GM12878 (cell line): ENCODE measurements around the gene STXBP5. TPM values are rescaled to one million over a fixed set of nuclear protein-coding genes. Genes with fewer than 3 reads are reported as not detected.

Source experiments
- ATAC-seq: fragments of 200-7000 bp; cut with Tn5 transposase; 3 replicates; pipeline ENCODE4 v1.9.1; 2020; ENCODE audit warnings: mild to moderate bottlenecking, moderate library complexity
- BruUV-seq: library from RNA; stranded (reverse); fragments of 400-500 nt; replicated peaks from 2 replicates; lab custom pipeline; 2021; lab: Mats Ljungman, UMichigan
- CTCF ChIA-PET: fragments of 300-600 bp; sonication (Branson Sonifier 250); formaldehyde crosslinking; extraction: SDS; loops from one replicate; lab custom pipeline; 2021; ENCODE audit warnings: inconsistent platforms; lab: Yijun Ruan, JAX
- POLR2A ChIA-PET: fragments of 350-600 bp; formaldehyde crosslinking; extraction: SDS; loops from one replicate; lab custom pipeline; 2021; ENCODE audit warnings: inconsistent platforms; lab: Charles Lee
- RAD21 ChIA-PET: fragments of 300-600 bp; sonication (Branson Sonifier 250); formaldehyde crosslinking; loops from one replicate; lab custom pipeline; 2023; ENCODE audit warnings: antibody characterized with exemption; ENCODE audit not compliant: unreplicated experiment; lab: Charles Lee
- SMC1A ChIA-PET: fragments of 300-600 bp; sonication (Branson Sonifier 250); formaldehyde crosslinking; loops from one replicate; lab custom pipeline; 2023; ENCODE audit not compliant: unreplicated experiment, uncharacterized antibody; lab: Charles Lee
- DNase-seq: peaks from one replicate; pipeline ENCODE4 v3.0.0-alpha.2; 2011; ENCODE audit warnings: low read depth, low spot score
- FAIRE-seq: peaks from 3 replicates; lab custom pipeline; 2011; peaks lifted over from hg19 to GRCh38; lab: Jason Lieb, UNC
- H2AFZ ChIP-seq: 2 replicates; pipeline ENCODE4 v1.6.0; 2011; ENCODE audit warnings: low read depth, low read length, control low read depth; ENCODE audit not compliant: control insufficient read depth
- H3K27ac ChIP-seq: 2 replicates; pipeline ENCODE4 v1.5.1; 2011; ENCODE audit warnings: control low read depth; ENCODE audit not compliant: control insufficient read depth, insufficient read depth
- H3K27me3 ChIP-seq, 2 experiments: replicated peaks in 1 of 2; 2 replicates each; pipeline versions ENCODE4 v1.6.0 to v1.6.1; 2011; ENCODE audit warnings: low read length in 1 of 2; ENCODE audit not compliant: control insufficient read depth in 2 of 2, insufficient read depth in 2 of 2
- H3K36me3 ChIP-seq, 2 experiments: 2 replicates each; pipeline ENCODE4 v1.5.1; 2011; ENCODE audit warnings: low read length in 1 of 2; ENCODE audit not compliant: control insufficient read depth in 2 of 2, insufficient read depth in 2 of 2
- H3K4me1 ChIP-seq: 2 replicates; pipeline ENCODE4 v1.6.1; 2011; ENCODE audit warnings: mild to moderate bottlenecking, low read length, moderate library complexity, mixed read lengths; ENCODE audit not compliant: control insufficient read depth, insufficient read depth
- H3K4me2 ChIP-seq: 2 replicates; pipeline ENCODE4 v1.6.0; 2011; ENCODE audit warnings: control low read depth; ENCODE audit not compliant: control insufficient read depth, insufficient read depth
- H3K4me3 ChIP-seq: fragments of 200-600 bp; sonication (generic); 2 replicates; pipeline ENCODE4 v1.5.1; 2016
- H3K79me2 ChIP-seq: 2 replicates; pipeline ENCODE4 v1.6.0; 2011; ENCODE audit warnings: low read length; ENCODE audit not compliant: control insufficient read depth, insufficient read depth
- H3K9ac ChIP-seq: 2 replicates; pipeline ENCODE4 v1.8.0; 2011; ENCODE audit warnings: low read length, control low read depth, mixed read lengths; ENCODE audit not compliant: control insufficient read depth, insufficient read depth
- H3K9me3 ChIP-seq: replicated peaks from 3 replicates; pipeline ENCODE4 v1.5.1; 2011; ENCODE audit warnings: mild to moderate bottlenecking, low read length; ENCODE audit not compliant: control insufficient read depth, insufficient read depth
- H4K20me1 ChIP-seq: 2 replicates; pipeline ENCODE4 v1.6.0; 2011; ENCODE audit not compliant: control insufficient read depth, insufficient read depth
- CBX3 ChIP-seq: fragments of 200-600 bp; sonication (generic); IDR thresholded peaks from 2 replicates; pipeline ENCODE4 v1.6.1; 2016; ENCODE audit warnings: low read depth, borderline replicate concordance
- E2F8 ChIP-seq: fragments of 450-650 bp; IDR thresholded peaks from 2 replicates; pipeline ENCODE4 v1.6.1; 2018; ENCODE audit warnings: mild to moderate bottlenecking, low read depth, moderate library complexity; ENCODE audit not compliant: partially characterized antibody
- JUND ChIP-seq: IDR thresholded peaks from 2 replicates; pipeline ENCODE4 v1.6.1; 2012; ENCODE audit warnings: low read depth, mild to moderate bottlenecking, low read length, improper control_type of control experiment, moderate library complexity
- KLF5 ChIP-seq: fragments of 450-650 bp; IDR thresholded peaks from 2 replicates; pipeline ENCODE4 v1.6.1; 2014; ENCODE audit warnings: mild to moderate bottlenecking; ENCODE audit not compliant: partially characterized antibody
- MYB ChIP-seq: fragments of 150-350 bp; IDR thresholded peaks from 2 replicates; pipeline ENCODE4 v1.6.1; 2014; ENCODE audit warnings: mild to moderate bottlenecking, low read depth, low read length, borderline replicate concordance
- NKRF ChIP-seq: fragments of 450-650 bp; conservative IDR thresholded peaks from 2 replicates; pipeline ENCODE4 v1.6.1; 2017; ENCODE audit warnings: mild to moderate bottlenecking, moderate library complexity
- POLR2AphosphoS2 ChIP-seq: IDR thresholded peaks from 2 replicates; pipeline ENCODE4 v1.6.1; 2011; ENCODE audit warnings: low read depth, mild to moderate bottlenecking, low read length, improper control_type of control experiment, moderate library complexity
- RUNX3 ChIP-seq: IDR thresholded peaks from 2 replicates; pipeline ENCODE4 v1.6.1; 2012; ENCODE audit warnings: low read length, inconsistent platforms
- TARDBP ChIP-seq: IDR thresholded peaks from 2 replicates; pipeline ENCODE4 v1.6.1; 2016; ENCODE audit warnings: borderline replicate concordance
- WGBS: methylation state at CpG from one replicate; pipeline ENCODE4 v1.1.6; 2016; ENCODE audit warnings: low lambda C conversion rate; ENCODE audit not compliant: insufficient replicate concordance, insufficient coverage; ENCODE audit errors: missing lambda C conversion rate; 5-methylcytosine and 5-hydroxymethylcytosine counted together
- in situ Hi-C: fragments of 300-500 bp; cut with MboI; formaldehyde crosslinking; loops from 9 replicates; pipeline ENCODE4 v1.14.3; 2018; ENCODE audit warnings: mixed read lengths
- intact Hi-C: fragments of 100-400 bp; cut with micrococcal nuclease; formaldehyde crosslinking; loops from one replicate; pipeline ENCODE4 v1.14.2; 2022; ENCODE audit not compliant: unreplicated experiment
- polyA plus RNA-seq, 11 experiments: library from polyadenylated mRNA; depleted of rRNA in 4 of 11; unstranded in 6 of 11; stranded (reverse) in 5 of 11; fragments of >200 nt; fragmentation: Nextera tagmentation in 4 of 11; fragmentation: Illumina TruSeq in 1 of 11; extraction: Ambion mirVana in 4 of 11; extraction: Trizol in 1 of 11; gene quantifications; 1 replicate in 1 of 11; 2 replicates in 10 of 11; pipeline versions ENCODE4 v1.2.1 to v1.2.3, GENCODE V29; 2011 to 2016; ENCODE audit warnings: inconsistent platforms in 2 of 11, missing spikeins in 2 of 11, low read depth in 1 of 11
- total RNA-seq, 4 experiments: library from RNA; depleted of rRNA in 3 of 4; stranded (reverse); fragments of >200 nt in 3 of 4; fragmentation: Illumina TruSeq in 1 of 4; extraction: Trizol in 1 of 4; gene quantifications; 2 replicates each; pipeline versions ENCODE4 v1.2.1 to v1.2.3, GENCODE V29; 2013 to 2021
- TF ChIP-seq, protein P1 (sequence below): fragments of 450-650 bp; formaldehyde crosslinking; IDR thresholded peaks from 2 replicates; pipeline ENCODE4 v1.4.0; 2022; ENCODE audit warnings: mild to moderate bottlenecking, moderate library complexity
- TF ChIP-seq, protein P2 (sequence below): IDR thresholded peaks from 2 replicates; pipeline ENCODE4 v1.6.1; 2011; ENCODE audit warnings: borderline replicate concordance, low read depth, mild to moderate bottlenecking, moderate library complexity, mixed read lengths, low read length; ENCODE audit not compliant: insufficient read depth; ENCODE audit errors: extremely low read length
- TF ChIP-seq, protein P3 (sequence below): fragments of 450-650 bp; IDR thresholded peaks from 2 replicates; pipeline ENCODE4 v1.6.1; 2018; ENCODE audit warnings: borderline replicate concordance, mild to moderate bottlenecking; ENCODE audit not compliant: partially characterized antibody

Gene STXBP5
- total and polyA plus RNA-seq, 10 of the 15 experiments (the other 5 are each of a cell fraction or from before 2014, with no cell fraction given): 1.4 to 13.2 (median 8.4) TPM

DNA sequence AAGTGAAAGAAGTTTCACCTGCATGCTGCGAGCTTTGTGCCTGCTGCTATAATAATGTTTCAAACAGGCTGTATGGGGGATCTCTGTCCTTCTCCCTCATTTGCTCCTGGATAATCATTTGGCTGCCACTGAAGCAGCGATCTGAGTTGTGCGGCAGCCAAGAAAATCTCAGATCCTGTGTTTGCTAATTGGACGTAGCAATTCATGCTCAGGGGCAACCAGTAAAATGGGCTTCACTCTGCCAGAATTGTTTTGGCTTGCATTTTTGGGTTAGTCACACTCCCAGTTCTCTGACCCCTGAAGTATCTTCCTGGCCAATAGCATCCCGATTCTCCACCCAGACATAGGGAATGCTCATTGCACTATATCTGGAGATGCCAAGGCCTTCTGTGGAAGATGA is 13.7 kb upstream of the STXBP5 start:
- Histone ChIP-seq H3K9ac (no peak overlapping the region), H3K79me2 (no peaks in the 10 kb centered on the region), H3K9me3 (no peaks in the 10 kb centered on the region), H3K36me3 (no peaks in the 10 kb centered on the region), H4K20me1 (no peaks in the 10 kb centered on the region), H3K27me3 (no peaks in the 10 kb centered on the region), H3K4me1 (no peaks in the 10 kb centered on the region), H3K4me2 (peak overlapping the region; percentile 12; the same call in 1 of the 2 replicates), H3K4me3 (no peak overlapping the region), H3K27ac (no peak overlapping the region), H2AFZ (no peak overlapping the region)
- no TSS peak for BruUV-seq
- in situ Hi-C loops: no loop called here
- CTCF ChIA-PET: interaction anchor here (0.8 kb wide), 1 partner anchor 284 kb away, joined by 4 read pairs; no protein-coding TSS in a partner anchor
- RAD21 ChIA-PET: no interaction called here
- ATAC-seq: no peak
- SMC1A ChIA-PET: interaction anchor here (0.7 kb wide), 1 partner anchor 10 kb away, joined by 3 read pairs; no protein-coding TSS in a partner anchor
- no peak for FAIRE-seq
- POLR2A ChIA-PET: no interaction called here
- no peak for DNase-seq
- 69% methylated on average over 5 of the region's 5 CpGs for WGBS
- intact Hi-C loops: no loop called here
- no peak for TF ChIP-seq TARDBP
- no peak for TF ChIP-seq NKRF
- TF ChIP-seq POLR2AphosphoS2: no peak
- TF ChIP-seq E2F8: no peak
- no peak for TF ChIP-seq KLF5
- no peak for TF ChIP-seq MYB
- TF ChIP-seq, protein P1, sequence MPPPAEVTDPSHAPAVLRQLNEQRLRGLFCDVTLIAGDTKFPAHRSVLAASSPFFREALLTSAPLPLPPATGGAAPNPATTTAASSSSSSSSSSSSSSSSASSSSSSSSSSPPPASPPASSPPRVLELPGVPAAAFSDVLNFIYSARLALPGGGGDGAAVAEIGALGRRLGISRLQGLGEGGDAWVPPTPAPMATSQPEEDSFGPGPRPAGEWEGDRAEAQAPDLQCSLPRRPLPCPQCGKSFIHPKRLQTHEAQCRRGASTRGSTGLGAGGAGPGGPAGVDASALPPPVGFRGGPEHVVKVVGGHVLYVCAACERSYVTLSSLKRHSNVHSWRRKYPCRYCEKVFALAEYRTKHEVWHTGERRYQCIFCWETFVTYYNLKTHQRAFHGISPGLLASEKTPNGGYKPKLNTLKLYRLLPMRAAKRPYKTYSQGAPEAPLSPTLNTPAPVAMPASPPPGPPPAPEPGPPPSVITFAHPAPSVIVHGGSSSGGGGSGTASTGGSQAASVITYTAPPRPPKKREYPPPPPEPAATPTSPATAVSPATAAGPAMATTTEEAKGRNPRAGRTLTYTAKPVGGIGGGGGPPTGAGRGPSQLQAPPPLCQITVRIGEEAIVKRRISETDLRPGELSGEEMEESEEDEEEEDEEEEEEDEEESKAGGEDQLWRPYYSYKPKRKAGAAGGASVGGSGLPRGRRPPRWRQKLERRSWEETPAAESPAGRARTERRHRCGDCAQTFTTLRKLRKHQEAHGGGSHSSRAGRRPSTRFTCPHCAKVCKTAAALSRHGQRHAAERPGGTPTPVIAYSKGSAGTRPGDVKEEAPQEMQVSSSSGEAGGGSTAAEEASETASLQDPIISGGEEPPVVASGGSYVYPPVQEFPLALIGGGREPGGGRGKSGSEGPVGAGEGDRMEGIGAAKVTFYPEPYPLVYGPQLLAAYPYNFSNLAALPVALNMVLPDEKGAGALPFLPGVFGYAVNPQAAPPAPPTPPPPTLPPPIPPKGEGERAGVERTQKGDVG (CRISPR knock-in tag): no peak
- TF ChIP-seq RUNX3: no peak
- TF ChIP-seq, protein P2, sequence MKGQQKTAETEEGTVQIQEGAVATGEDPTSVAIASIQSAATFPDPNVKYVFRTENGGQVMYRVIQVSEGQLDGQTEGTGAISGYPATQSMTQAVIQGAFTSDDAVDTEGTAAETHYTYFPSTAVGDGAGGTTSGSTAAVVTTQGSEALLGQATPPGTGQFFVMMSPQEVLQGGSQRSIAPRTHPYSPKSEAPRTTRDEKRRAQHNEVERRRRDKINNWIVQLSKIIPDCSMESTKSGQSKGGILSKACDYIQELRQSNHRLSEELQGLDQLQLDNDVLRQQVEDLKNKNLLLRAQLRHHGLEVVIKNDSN: no peak
- no peak for TF ChIP-seq JUND
- TF ChIP-seq CBX3: no peak
- TF ChIP-seq, protein P3, sequence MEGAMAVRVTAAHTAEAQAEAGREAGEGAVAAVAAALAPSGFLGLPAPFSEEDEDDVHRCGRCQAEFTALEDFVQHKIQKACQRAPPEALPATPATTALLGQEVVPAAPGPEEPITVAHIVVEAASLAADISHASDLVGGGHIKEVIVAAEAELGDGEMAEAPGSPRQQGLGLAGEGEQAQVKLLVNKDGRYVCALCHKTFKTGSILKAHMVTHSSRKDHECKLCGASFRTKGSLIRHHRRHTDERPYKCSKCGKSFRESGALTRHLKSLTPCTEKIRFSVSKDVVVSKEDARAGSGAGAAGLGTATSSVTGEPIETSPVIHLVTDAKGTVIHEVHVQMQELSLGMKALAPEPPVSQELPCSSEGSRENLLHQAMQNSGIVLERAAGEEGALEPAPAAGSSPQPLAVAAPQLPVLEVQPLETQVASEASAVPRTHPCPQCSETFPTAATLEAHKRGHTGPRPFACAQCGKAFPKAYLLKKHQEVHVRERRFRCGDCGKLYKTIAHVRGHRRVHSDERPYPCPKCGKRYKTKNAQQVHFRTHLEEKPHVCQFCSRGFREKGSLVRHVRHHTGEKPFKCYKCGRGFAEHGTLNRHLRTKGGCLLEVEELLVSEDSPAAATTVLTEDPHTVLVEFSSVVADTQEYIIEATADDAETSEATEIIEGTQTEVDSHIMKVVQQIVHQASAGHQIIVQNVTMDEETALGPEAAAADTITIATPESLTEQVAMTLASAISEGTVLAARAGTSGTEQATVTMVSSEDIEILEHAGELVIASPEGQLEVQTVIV: no peak
